Measurements from ENCODE around the gene MEIS1. TPM values are rescaled to one million over a fixed set of nuclear protein-coding genes. Genes with fewer than 3 reads are reported as not detected.

Gene MEIS1
- polyA plus RNA-seq, 10 donors = 12.1 to 18.6 (median 15.3) TPM

GRCh38 chr2:66579186-66580126 lies 144.5 kb downstream of the MEIS1 start:
- peak in 1 of 3 donors; percentile 69 for DNase-seq

- peak in 1 of 3 donors; percentile 34 for DNase-seq
Observed at GRCh38 chr2:66580166-66581049, 145.5 kb downstream of the MEIS1 start.

DNA sequence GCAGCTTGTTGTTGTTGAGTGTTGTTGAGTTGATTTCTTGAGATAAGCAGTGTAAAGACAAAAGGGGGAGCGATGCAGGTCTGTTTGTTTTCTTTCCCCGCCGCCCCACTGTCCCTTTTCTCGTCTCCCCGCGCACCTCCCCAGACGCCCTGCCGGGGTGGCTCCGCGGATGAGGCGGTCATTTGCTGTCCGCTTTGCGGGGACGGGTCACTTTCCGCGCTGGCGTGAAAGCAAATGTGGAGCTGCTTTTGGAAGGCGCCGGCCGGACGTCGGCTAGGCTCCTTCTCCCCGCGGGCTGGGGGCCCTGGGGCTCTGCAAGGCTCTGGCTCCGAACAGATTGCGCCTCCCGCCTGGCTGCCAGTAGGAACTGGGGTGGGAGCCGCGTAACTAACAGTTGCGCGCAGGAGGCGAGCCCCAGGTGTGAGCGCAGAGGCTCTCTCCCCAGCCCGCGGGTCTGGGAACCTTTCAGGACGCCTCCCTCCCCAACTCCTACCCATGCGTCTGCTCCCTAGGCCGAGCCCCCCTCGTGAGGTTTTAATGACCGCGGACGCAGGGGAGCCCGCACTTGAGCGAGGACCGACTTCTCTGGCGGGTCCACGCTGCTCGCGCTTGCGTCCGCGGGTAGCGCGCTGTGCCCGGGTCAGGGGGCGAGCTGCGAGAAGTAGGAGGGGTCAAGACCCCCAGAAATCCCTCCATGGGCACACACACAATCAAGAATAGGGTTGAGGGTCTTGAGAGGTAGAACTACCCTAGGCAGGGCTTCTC lies 146.6 kb downstream of the MEIS1 start:
- DNase-seq = peak in 1 of 3 donors; percentile 82

DNA sequence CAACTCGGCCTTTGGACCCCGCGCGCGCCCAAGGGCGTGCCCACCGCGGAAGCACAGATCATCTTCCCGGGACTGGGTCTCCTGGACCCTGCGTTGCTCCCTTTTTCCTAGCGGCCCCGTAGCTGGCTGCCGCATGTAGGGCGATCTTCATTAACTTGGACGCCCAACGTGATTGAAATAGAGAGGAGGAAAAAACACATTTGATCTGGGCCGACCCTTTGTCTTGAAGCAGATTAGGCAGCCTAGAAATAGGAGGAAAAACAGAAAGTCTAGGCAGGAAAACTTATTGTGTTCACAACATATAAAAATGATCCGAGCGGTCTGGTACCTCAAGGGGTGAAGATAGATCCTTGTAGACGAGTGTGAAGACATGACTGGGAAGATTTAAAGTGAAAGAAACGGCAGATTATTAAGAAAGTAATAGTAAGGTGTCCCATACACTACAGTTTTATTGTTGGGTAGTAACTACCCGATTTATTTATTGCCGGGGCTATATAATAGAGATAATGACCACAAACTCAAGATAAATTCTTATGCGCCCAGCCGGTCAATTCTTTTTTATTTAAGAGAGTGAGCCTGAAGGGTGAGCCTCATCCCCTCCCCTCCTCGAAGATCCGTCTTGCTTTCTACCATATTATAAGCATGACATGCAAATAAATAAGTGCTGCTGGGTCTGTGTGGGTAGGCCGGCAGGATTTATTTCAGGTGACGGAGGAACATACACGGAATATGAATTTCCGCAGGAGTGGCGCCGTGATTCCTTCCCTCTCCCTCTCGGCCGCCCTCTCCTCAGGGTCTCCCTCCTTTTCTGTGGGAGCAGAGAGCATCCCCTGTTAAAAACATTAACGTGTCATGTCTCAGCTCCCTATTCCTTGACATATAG lies 147.4 kb downstream of the MEIS1 start:
- DNase-seq = peak in 2 of 3 donors; percentile 38 to 69

GRCh38 chr2:66582987-66583880 lies 148.3 kb downstream of the MEIS1 start:
- peak in 1 of 3 donors; percentile 38 for DNase-seq

DNA sequence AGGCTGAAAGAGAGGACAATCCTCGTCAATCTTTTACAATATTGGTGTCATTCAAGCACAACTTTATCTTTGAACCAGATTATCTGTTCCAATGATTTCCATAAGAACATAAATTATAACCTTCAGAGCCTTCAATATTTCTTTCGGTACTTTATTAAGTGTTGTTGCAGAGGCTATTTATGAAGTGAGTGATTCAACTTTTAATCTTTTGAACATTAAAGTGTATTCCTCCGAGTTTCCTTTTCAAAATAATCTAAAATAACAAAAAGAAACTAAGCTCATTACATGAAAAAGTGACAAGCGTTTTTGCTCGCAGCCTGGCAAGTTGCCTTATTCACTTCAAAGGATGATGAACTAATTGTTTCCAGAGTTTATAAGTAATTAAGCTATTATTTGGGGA lies 149.0 kb downstream of the MEIS1 start:
- no peak for DNase-seq

- DNase-seq = no peak
Observed at GRCh38 chr2:66585587-66585986, 150.7 kb downstream of the MEIS1 start.

GRCh38 chr2:66587216-66587615 lies 152.3 kb downstream of the MEIS1 start:
- DNase-seq = no peak

DNA sequence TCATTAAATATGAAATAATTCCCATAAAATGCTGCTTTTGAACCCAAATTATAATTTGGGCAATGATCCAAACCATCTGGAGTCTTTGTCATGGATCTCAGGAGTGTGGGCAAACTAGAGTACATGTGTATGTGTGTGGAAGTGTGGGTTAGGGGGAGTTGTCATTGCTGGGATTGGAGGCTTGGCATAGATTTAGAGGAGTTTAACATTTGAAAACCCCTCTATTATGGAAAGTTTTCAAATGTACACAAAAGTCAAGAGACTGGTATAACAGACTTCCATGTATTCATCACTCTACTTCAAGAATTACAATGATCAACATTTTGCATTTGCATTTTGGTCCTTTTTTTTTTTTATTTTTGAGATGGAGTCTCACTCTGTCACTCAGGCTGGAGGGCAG lies 159.1 kb downstream of the MEIS1 start:
- DNase-seq = no peak

- no peak for DNase-seq
Observed at GRCh38 chr2:66595556-66595955, 160.6 kb downstream of the MEIS1 start.

DNA sequence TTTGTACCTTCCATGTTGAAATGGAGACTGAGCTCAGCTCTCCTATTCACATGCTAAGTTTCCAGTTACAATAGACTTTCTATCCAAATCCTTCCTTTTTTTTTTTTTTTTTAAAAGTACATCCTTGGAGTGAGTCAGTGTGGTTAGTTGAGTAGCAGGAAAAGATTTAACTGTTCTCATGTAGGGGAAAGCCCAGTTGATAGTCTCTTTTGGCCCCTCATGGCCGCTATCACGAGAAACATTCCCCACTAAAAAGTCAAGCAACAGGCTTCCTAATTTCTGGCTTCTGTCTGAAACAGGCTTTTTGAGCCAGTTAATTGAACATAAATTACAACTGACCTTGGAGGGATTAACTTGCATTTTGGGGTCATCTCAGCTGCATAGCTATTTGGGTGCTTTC lies 161.3 kb downstream of the MEIS1 start:
- no peak for DNase-seq

DNA sequence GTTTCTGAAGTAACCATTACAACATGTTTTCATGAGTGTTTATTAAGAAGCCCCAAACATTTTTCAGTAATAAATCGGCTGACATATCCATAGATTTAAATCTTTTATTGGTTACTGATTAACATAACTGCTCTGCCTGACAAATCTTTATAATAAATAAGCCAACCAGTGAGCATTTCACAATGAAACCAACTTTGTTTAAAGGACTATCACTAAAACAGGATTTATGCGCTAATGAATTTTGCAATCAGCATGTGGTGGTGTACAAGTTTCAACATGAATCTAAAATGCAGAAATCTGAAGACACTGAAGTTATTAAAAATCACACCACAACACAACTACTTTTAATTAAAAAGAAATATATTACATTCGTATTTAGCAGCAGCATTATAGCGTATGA lies 166.7 kb downstream of the MEIS1 start:
- no peak for DNase-seq

GRCh38 chr2:66602341-66602740 lies 167.4 kb downstream of the MEIS1 start:
- no peak for DNase-seq

DNA sequence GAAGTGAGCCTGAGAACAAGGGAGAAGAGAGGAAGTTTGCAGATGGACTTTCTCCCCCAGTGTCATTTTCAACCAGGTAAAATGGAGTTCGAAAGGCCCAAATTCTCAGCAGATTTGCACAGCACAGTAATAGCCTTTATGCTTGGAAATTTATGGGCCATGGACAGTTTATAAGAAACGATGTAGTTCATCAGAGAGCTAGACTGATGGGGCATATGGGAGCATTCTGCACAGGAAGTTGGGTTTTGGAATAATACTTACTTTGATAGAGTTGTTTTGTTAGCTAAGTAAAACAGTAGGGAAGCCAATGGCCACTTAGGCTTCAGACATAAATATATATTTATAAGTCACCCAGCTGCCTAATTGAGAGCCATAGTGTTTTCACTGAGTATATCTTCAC lies 169.4 kb downstream of the MEIS1 start:
- DNase-seq = no peak

GRCh38 chr2:66604976-66605375 lies 170.1 kb downstream of the MEIS1 start:
- no peak for DNase-seq

DNA sequence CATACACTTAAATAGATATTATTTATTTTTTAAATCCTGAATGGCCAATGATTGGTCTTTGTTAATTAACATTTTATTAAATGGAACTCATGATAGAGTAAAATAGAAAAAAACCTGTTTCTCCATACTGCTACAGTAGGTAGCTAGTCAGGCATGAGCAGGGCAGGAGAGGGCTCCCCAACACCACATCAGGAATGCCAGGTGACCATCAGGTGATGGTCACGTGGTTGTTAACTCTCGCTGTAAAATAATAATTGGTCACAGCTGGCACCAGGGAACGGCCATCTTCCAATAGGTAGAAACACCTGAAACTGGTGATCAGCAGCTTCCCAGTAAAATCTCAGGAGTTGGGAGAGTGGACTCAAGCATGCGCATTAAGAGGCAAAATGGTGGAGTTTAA lies 172.2 kb downstream of the MEIS1 start:
- no peak for DNase-seq

Measured in muscle of back (tissue), 11 donors.